Parathyroid adenoma (tissue), 2 donors: ENCODE data around the gene BSDC1.

Experiments used
- H2AFZ ChIP-seq: fragments of 300-600 bp; sonication (generic); one replicate; pipeline ENCODE4 v1.7.0; 2017; ENCODE audit warnings: antibody characterized with exemption, mild to moderate bottlenecking
- H3K27ac ChIP-seq: fragments of 300-600 bp; sonication (generic); one replicate; pipeline ENCODE4 v1.7.0; 2017
- H3K27me3 ChIP-seq: fragments of 300-600 bp; sonication (generic); one replicate; pipeline ENCODE4 v1.7.0; 2017; ENCODE audit warnings: low read length; ENCODE audit not compliant: control insufficient read depth, insufficient read depth
- H3K36me3 ChIP-seq: fragments of 300-600 bp; sonication (generic); one replicate; pipeline ENCODE4 v1.7.0; 2017; ENCODE audit warnings: low read length; ENCODE audit not compliant: control insufficient read depth, insufficient read depth
- H3K4me1 ChIP-seq: fragments of 300-600 bp; sonication (generic); one replicate; pipeline ENCODE4 v1.7.0; 2017; ENCODE audit warnings: control low read depth
- H3K4me2 ChIP-seq: fragments of 300-600 bp; sonication (generic); one replicate; pipeline ENCODE4 v1.7.0; 2017; ENCODE audit warnings: low read length
- H3K4me3 ChIP-seq: fragments of 300-600 bp; sonication (generic); one replicate; pipeline ENCODE4 v1.7.0; 2017; ENCODE audit warnings: low read depth, low read length
- H3K79me2 ChIP-seq: fragments of 300-600 bp; sonication (generic); one replicate; pipeline ENCODE4 v1.7.0; 2017; ENCODE audit warnings: control low read depth
- H3K9ac ChIP-seq: fragments of 300-600 bp; sonication (generic); one replicate; pipeline ENCODE4 v1.7.0; 2017; ENCODE audit warnings: mild to moderate bottlenecking
- H3K9me3 ChIP-seq: fragments of 300-600 bp; sonication (generic); one replicate; pipeline ENCODE4 v1.7.0; 2017; ENCODE audit warnings: low read length; ENCODE audit not compliant: control insufficient read depth
- TF ChIP-seq, protein P1 (sequence below): fragments of 300-600 bp; sonication (generic); IDR thresholded peaks from one replicate; pipeline ENCODE4 v1.7.0; 2017; ENCODE audit warnings: antibody characterized with exemption, mild to moderate bottlenecking
- donor health status: primary hyperparathyroidism.

BSDC1 gene

DNA sequence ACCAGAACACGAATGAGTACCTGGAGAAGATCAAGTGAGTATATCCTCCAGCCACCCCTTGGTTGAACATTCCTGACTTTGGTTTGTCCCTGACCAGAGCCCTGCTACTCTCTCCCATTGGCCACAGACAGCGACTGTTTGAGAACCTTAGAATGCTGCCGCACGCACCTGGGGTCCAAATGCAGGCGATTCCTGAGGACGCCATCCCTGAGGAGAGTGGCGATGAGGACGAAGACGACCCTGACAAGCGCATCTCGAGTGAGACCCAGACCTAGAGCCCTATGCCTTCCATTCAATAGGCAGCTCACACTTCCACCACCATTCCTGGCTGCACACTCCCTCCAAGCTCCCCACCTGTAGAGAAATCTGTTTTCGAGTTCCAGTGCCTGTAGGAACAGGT is 62.7 kb downstream of the BSDC1 start:
- no peaks in the 10 kb centered on the region for H3K79me2 ChIP-seq
- H3K4me3 ChIP-seq = no peak overlapping the region
- H3K9me3 ChIP-seq = no peaks in the 10 kb centered on the region
- H3K4me2 ChIP-seq = no peak overlapping the region
- H3K27me3 ChIP-seq = no peaks in the 10 kb centered on the region
- H3K4me1 ChIP-seq = no peaks in the 10 kb centered on the region
- no peaks in the 10 kb centered on the region for H3K36me3 ChIP-seq
- no peak overlapping the region for H2AFZ ChIP-seq
- no peak overlapping the region for H3K27ac ChIP-seq
- H3K9ac ChIP-seq = no peak overlapping the region
- TF ChIP-seq, protein P1, sequence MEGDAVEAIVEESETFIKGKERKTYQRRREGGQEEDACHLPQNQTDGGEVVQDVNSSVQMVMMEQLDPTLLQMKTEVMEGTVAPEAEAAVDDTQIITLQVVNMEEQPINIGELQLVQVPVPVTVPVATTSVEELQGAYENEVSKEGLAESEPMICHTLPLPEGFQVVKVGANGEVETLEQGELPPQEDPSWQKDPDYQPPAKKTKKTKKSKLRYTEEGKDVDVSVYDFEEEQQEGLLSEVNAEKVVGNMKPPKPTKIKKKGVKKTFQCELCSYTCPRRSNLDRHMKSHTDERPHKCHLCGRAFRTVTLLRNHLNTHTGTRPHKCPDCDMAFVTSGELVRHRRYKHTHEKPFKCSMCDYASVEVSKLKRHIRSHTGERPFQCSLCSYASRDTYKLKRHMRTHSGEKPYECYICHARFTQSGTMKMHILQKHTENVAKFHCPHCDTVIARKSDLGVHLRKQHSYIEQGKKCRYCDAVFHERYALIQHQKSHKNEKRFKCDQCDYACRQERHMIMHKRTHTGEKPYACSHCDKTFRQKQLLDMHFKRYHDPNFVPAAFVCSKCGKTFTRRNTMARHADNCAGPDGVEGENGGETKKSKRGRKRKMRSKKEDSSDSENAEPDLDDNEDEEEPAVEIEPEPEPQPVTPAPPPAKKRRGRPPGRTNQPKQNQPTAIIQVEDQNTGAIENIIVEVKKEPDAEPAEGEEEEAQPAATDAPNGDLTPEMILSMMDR = no peak

- Histone ChIP-seq H3K4me3 (no peak overlapping the region), H3K9me3 (no peaks in the 10 kb centered on the region), H3K36me3 (no peaks in the 10 kb centered on the region), H3K4me1 (no peaks in the 10 kb centered on the region), H3K27ac (no peak overlapping the region), H3K9ac (no peak overlapping the region), H3K4me2 (no peak overlapping the region), H3K27me3 (no peaks in the 10 kb centered on the region), H2AFZ (no peak overlapping the region), H3K79me2 (no peaks in the 10 kb centered on the region)
- TF ChIP-seq, protein P1 = no peak
Measured at GRCh38 chr1:32330558-32331151, 63.6 kb downstream of the BSDC1 start.

DNA sequence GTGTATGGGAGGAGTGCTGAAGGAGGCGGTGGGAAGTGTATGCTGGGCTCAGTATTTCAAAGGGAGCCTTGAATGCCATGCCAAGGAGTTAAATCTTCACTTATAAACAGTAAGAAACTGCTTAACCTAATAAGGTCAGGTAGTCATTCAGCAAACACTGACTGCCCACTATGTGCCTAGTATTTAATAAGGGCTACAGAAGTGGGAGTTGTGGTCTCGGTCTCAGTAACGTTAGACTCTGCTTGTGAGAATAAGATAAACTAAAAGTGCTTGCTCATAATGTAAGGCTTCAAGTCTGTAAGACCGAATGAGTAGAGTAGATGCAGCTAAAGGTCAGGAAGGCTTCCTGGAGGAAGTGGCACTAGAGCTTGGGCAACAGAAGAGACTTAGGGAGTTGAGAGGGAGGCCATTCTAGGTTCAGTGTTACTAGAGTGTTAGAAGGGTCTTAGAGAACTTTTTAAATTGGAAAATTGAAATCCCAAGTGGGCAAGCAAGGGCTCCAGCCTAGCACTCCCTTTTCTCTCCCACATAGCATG is 64.2 kb downstream of the BSDC1 start:
- Histone ChIP-seq H2AFZ (no peak overlapping the region), H3K9ac (no peak overlapping the region), H3K4me3 (no peak overlapping the region), H3K27me3 (no peaks in the 10 kb centered on the region), H3K4me1 (no peaks in the 10 kb centered on the region), H3K36me3 (no peaks in the 10 kb centered on the region), H3K9me3 (no peaks in the 10 kb centered on the region), H3K27ac (no peak overlapping the region), H3K4me2 (no peak overlapping the region), H3K79me2 (no peaks in the 10 kb centered on the region)
- TF ChIP-seq, protein P1 = no peak

DNA sequence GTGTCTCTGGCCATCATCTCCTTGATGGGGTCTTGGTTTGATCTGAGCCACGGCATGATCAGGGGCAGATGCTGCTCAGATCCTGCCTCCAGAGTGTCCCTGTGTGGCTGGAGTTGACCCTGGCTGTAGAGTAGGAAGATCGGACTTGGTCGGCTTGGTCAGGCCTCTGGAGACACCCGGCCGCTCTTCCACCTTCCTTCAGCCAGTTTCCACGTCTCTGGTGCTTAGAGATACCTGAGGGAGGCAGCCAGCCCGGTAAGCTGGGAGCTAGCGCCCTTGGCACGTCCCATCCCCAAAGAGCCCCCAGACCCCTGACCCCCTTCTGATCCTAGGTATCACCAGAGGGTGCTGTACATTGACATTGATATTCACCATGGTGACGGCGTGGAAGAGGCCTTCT is 67.0 kb downstream of the BSDC1 start:
- no peaks in the 10 kb centered on the region for H3K4me1 ChIP-seq
- no peaks in the 10 kb centered on the region for H3K36me3 ChIP-seq
- H2AFZ ChIP-seq = no peak overlapping the region
- H3K27me3 ChIP-seq = no peaks in the 10 kb centered on the region
- H3K9me3 ChIP-seq = no peaks in the 10 kb centered on the region
- H3K79me2 ChIP-seq = no peaks in the 10 kb centered on the region
- no peak overlapping the region for H3K4me2 ChIP-seq
- H3K27ac ChIP-seq = no peak overlapping the region
- no peak overlapping the region for H3K9ac ChIP-seq
- TF ChIP-seq, protein P1 = no peak
- H3K4me3 ChIP-seq = no peak overlapping the region

DNA sequence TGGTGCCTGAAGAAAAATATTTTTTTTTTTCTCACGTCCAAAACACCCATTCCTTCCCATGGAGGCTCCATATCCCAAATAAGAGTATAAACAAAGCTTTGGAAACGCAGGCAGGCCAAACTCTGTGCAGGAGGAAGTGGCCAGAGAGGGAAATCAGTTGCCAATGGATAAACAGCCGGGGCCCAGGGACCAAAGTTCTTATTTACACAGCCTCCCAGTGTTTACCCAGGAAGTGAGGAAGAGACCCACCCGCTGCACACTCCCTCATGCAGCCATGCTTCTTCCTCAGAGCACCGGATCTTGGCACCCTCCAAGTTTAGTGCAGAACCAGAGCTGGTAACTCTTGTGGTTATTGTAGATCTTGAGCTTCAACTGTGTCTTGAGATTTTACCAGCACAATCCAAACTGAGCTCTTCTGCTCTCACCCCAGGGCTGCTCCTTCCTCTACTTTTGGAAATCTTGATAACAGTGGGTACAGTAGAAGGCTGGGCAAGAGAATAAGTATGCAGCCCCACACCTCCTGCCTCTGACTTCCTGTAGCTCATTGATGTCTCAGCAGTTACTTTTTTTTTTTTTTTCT is 72.4 kb downstream of the BSDC1 start:
- no peak overlapping the region for H3K4me3 ChIP-seq
- H3K36me3 ChIP-seq = no peaks in the 10 kb centered on the region
- H3K4me2 ChIP-seq = no peak overlapping the region
- TF ChIP-seq, protein P1 = no peak
- H2AFZ ChIP-seq = no peak overlapping the region
- H3K9ac ChIP-seq = no peak overlapping the region
- H3K9me3 ChIP-seq = no peaks in the 10 kb centered on the region
- H3K4me1 ChIP-seq = no peaks in the 10 kb centered on the region
- H3K27ac ChIP-seq = no peak overlapping the region
- H3K27me3 ChIP-seq = no peaks in the 10 kb centered on the region
- no peaks in the 10 kb centered on the region for H3K79me2 ChIP-seq
